Fibroblast of lung (primary cell): ENCODE data around the gene DOK6. TPM values are rescaled to one million over a fixed set of nuclear protein-coding genes. Genes with fewer than 3 reads are reported as not detected.
A peak's percentile ranks its signal among the peaks of the same experiment; 100 is the strongest.

Source experiments
- DNase-seq, 2 donors: peaks; one replicate each; pipeline versions ENCODE4 v3.0.0 to v3.0.0-alpha.2; 2010; ENCODE audit warnings: low read depth in 2 of 2
- H2AFZ ChIP-seq: 2 replicates; pipeline ENCODE4 v1.5.1; 2012; ENCODE audit warnings: low read length, control low read depth, inconsistent platforms
- H3K27ac ChIP-seq: 2 replicates; pipeline ENCODE4 v1.5.1; 2011; ENCODE audit warnings: low read length, control low read depth; ENCODE audit not compliant: insufficient read depth
- H3K27me3 ChIP-seq: 2 replicates; pipeline ENCODE4 v1.5.1; 2011; ENCODE audit warnings: mild to moderate bottlenecking, low read length; ENCODE audit not compliant: control insufficient read depth, insufficient read depth
- H3K36me3 ChIP-seq: 2 replicates; pipeline ENCODE4 v1.5.1; 2011; ENCODE audit warnings: low read length; ENCODE audit not compliant: control insufficient read depth, insufficient read depth
- H3K4me1 ChIP-seq: 2 replicates; pipeline ENCODE4 v1.5.1; 2011; ENCODE audit warnings: low read length; ENCODE audit not compliant: control insufficient read depth, insufficient read depth; ENCODE audit errors: extremely low read depth
- H3K4me2 ChIP-seq: 2 replicates; pipeline ENCODE4 v1.5.1; 2011; ENCODE audit warnings: low read length, control low read depth; ENCODE audit not compliant: insufficient read depth; ENCODE audit errors: extremely low read depth
- H3K4me3 ChIP-seq, 4 experiments: fragments of 200-600 bp in 1 of 4; sonication (generic) in 1 of 4; replicated peaks in 1 of 4; 2 replicates each; pipeline ENCODE4 v1.5.1; 2011 to 2016; ENCODE audit warnings: low read length in 4 of 4, low read depth in 3 of 4, mild to moderate bottlenecking in 3 of 4, control low read depth in 2 of 4, inconsistent platforms in 1 of 4, mixed read lengths in 1 of 4; ENCODE audit not compliant: insufficient read depth in 1 of 4; ENCODE audit errors: control extremely low read depth in 1 of 4
- H3K79me2 ChIP-seq: 2 replicates; pipeline ENCODE4 v1.5.1; 2012; ENCODE audit warnings: mild to moderate bottlenecking, low read length, inconsistent platforms; ENCODE audit not compliant: control insufficient read depth, insufficient read depth
- H3K9ac ChIP-seq: 2 replicates; pipeline ENCODE4 v1.5.1; 2011; ENCODE audit warnings: mild to moderate bottlenecking, low read length, control low read depth; ENCODE audit not compliant: insufficient read depth
- H3K9me3 ChIP-seq: 2 replicates; pipeline ENCODE4 v1.5.1; 2012; ENCODE audit warnings: low read depth, low read length; ENCODE audit not compliant: control insufficient read depth, insufficient read depth
- H4K20me1 ChIP-seq: 2 replicates; pipeline ENCODE4 v1.5.1; 2011; ENCODE audit warnings: low read length; ENCODE audit not compliant: control insufficient read depth, insufficient read depth; ENCODE audit errors: extremely low read depth
- CTCF ChIP-seq, 2 donors: IDR thresholded peaks in 1 of 2; conservative IDR thresholded peaks in 1 of 2; 1 replicate in 1 of 2; 2 replicates in 1 of 2; pipeline ENCODE4 v1.5.1; 2011 to 2012; ENCODE audit warnings: low read length in 2 of 2, control low read depth in 1 of 2, inconsistent platforms in 1 of 2, low read depth in 1 of 2, mild to moderate bottlenecking in 1 of 2
- EZH2 ChIP-seq: IDR thresholded peaks from 2 replicates; pipeline ENCODE4 v1.5.1; 2012; ENCODE audit warnings: low read length, control low read depth, mild to moderate bottlenecking; ENCODE audit errors: missing control alignments
- polyA plus RNA-seq, 2 donors: library from polyadenylated mRNA; depleted of rRNA in 1 of 2; stranded (reverse) in 1 of 2; unstranded in 1 of 2; fragments of >200 nt; gene quantifications; 2 replicates each; pipeline ENCODE4 v1.2.1, GENCODE V29; 2011 to 2012; ENCODE audit warnings: missing spikeins in 1 of 2
- total RNA-seq: library from RNA; depleted of rRNA; stranded (reverse); fragments of >200 nt; gene quantifications from 2 replicates; pipeline ENCODE4 v1.2.1, GENCODE V29; 2014

Gene DOK6
- total and polyA plus RNA-seq, 2 donors (not counting 1 experiment from before 2014, with no cell fraction given), result 4.0 to 7.8 TPM

- Histone ChIP-seq H3K36me3 (no peaks in the 10 kb centered on the region), H3K27ac (no peak overlapping the region), H3K4me2 (no peak overlapping the region), H4K20me1 (no peaks in the 10 kb centered on the region), H3K9me3 (no peaks in the 10 kb centered on the region), H2AFZ (no peak overlapping the region), H3K4me3 (no peak overlapping the region), H3K4me1 (no peaks in the 10 kb centered on the region), H3K9ac (no peak overlapping the region), H3K27me3 (no peaks in the 10 kb centered on the region), H3K79me2 (no peaks in the 10 kb centered on the region)
- peak in 1 of 2 donors; percentile 3 for DNase-seq
- TF ChIP-seq EZH2 (no peak), CTCF (conservative IDR thresholded peaks at IDR 0.05 in 1 of 2, IDR thresholded peaks at IDR 0.05 in 1 of 2; ENCODE audit: low read depth in 1 of 2, low read length in 2 of 2) (no peak)
These were observed 173.7 kb downstream of the DOK6 start for GRCh38 chr18:69574401-69574800.

GRCh38 chr18:69580107-69580506 lies 179.4 kb downstream of the DOK6 start:
- peak in 1 of 2 donors; percentile 49 for DNase-seq
- no peaks in the 10 kb centered on the region for H3K79me2 ChIP-seq
- no peaks in the 10 kb centered on the region for H3K4me1 ChIP-seq

GRCh38 chr18:69584429-69584828 lies 183.7 kb downstream of the DOK6 start:
- TF ChIP-seq EZH2 (no peak), CTCF (conservative IDR thresholded peaks at IDR 0.05 in 1 of 2, IDR thresholded peaks at IDR 0.05 in 1 of 2; ENCODE audit: low read depth in 1 of 2, low read length in 2 of 2) (no peak)
- DNase-seq, result no peak
- H3K27me3 ChIP-seq, result no peaks in the 10 kb centered on the region
- H3K27ac ChIP-seq, result no peak overlapping the region
- no peak overlapping the region for H3K9ac ChIP-seq
- H3K36me3 ChIP-seq, result no peaks in the 10 kb centered on the region
- no peak overlapping the region for H3K4me2 ChIP-seq
- H3K9me3 ChIP-seq, result no peaks in the 10 kb centered on the region
- no peaks in the 10 kb centered on the region for H4K20me1 ChIP-seq
- no peak overlapping the region for H3K4me3 ChIP-seq
- no peak overlapping the region for H2AFZ ChIP-seq
- H3K79me2 ChIP-seq, result no peaks in the 10 kb centered on the region
- H3K4me1 ChIP-seq, result no peaks in the 10 kb centered on the region

More at GRCh38 chr18:69580107-69580506, 179.4 kb downstream of the DOK6 start:
- TF ChIP-seq EZH2, result no peak
- TF ChIP-seq CTCF (conservative IDR thresholded peaks at IDR 0.05 in 1 of 2, IDR thresholded peaks at IDR 0.05 in 1 of 2; ENCODE audit: low read depth in 1 of 2, low read length in 2 of 2), result no peak
- Histone ChIP-seq H3K36me3 (no peaks in the 10 kb centered on the region), H3K27me3 (no peaks in the 10 kb centered on the region), H2AFZ (peak overlapping the region; percentile 71), H3K27ac (no peak overlapping the region), H3K9me3 (no peaks in the 10 kb centered on the region), H3K4me2 (no peak overlapping the region), H3K4me3 (no peak overlapping the region), H3K9ac (no peak overlapping the region), H4K20me1 (no peaks in the 10 kb centered on the region)
